Stimulated activated CD8-positive, alpha-beta memory T cell treated with anti-CD3 and anti-CD28 coated beads, Interleukin-12 subunit alpha, Interleukin-12 subunit beta, amount 100 ng/mL, for 24 hours (primary cell): ENCODE measurements around the gene DPH7.
A peak's percentile ranks its signal among the peaks of the same experiment; 100 is the strongest.
"Not testable (repeated sequence)": the region's sequence is repeated elsewhere in the genome, so short reads cannot be mapped to it uniquely, and the experiment has no call there.

Experiments
- DNase-seq: peaks from one replicate; pipeline ENCODE4 v3.0.0-alpha.2; 2020; ENCODE audit errors: extremely low read depth

DPH7 gene

DNA sequence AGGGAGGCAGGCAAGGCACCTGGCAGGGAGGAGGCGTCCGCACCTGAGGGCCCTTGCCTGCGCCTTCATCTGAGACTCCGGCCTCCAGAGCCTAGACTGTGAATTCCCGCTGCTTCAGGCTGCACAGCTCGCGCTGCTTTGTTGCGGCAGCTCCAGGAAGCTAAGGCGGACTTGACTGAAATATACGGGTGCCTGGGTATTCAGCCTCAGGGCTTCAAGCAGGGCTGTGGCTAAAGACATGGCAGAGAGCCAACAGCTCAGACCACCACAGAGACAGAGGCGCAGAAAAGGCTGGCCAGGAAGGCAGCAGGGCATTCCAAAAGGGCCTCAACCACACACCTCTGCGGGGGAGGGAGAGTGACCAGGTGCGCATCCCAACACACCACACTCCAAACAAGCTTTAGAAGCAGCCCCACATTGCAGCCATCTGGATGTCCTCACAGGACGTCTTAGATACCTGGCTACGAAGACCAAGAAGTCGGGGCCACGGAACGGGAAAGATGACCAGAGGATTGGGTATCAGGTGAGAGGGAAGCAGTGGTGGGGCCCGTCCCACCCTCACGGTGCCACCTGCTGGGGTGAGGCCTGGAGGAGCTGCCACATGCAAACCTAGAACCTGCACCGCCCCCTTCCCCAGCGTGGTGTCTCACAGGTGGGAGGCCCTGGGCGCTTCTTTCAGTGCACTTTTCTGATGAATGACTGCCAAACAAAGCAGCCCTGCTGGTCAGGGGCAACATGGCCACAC lies 1.7 kb upstream of the DPH7 start:
- no peak for DNase-seq

DNA sequence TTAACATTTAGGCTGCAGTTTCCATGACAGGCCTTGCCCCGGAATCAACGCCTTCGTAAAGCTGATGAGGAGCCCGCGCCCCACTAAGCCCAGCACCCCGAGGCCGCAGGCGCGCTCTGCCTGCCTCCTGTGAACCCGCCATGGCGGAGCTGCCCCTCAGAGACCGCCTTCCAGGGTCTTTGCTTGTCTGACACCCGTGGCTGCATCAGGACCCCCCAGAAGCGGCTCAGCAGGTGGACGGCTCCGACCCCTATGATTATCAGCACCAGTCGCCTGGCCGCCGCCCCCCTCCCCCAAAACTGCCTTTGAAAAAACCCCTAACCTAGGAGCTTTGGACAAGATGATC lies 507 bp upstream of the DPH7 start:
- DNase-seq = no peak

DNA sequence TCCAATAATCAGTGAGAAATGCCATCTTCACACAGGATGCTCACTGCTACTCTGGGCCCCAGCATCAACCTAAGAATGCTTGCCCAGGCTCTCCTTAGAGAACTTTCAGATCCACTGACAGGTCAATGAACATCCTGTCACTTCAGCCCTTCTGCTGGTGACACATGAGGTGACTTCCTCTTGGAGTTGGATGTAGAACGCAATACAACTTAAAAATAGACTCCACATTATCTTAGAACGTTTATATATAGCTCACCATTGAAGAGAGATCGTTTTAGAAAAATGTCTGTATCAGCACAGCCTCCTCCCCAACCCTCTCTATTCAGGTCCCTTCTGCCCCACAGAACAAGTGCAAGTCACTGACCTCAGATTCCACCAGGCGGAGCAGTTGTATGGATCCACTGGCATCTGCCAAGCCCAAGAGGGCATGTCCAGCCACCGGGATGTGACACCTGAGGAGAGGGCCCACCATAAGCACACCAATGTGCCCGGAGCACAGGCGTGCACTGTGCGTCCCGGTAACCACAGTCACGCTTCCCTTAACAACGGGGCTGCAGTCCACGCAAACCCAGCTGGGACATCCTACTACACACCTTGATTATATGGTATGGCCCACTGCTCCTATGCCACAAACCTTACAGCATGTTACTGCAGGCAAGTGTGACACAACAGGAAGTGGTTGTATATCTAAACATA lies 2.9 kb downstream of the DPH7 start:
- DNase-seq = no peak

DNA sequence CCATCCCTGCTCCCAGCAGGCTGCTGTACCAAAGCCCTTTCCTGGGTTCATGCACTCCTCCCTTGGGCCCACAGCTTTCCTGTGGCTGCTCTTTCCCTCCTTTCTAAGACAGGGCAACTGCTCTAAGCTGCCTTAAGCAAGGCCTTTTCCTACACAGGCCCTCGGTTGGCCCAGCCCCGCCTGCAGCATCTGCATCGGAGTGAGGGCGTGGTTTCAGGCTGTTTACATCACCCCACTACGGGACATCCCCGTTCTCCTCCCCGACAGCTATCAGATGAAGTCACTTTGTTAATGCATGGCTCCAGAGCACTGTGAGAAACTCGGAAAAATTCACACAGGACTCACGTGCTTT lies 3.4 kb downstream of the DPH7 start:
- DNase-seq = no peak

DNA sequence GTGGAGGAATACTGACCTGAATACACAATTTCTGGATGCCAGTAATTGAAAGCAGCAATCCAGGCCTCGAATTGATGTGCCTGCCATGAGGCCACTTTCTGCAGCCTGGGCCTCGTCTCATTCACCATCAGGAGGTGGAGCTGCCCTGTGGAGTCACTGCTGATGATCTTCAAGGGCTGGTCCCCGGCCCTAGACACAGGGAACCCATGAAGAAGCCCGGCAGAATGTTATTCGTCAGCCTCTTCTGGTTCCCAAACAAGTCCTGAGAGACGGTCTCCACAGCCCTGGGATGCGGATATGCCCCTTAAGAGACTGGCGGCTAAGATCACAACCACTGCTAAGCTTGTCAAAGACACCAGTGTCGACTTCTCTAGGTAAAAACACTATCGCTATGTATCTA lies 4.5 kb downstream of the DPH7 start:
- DNase-seq = no peak

DNA sequence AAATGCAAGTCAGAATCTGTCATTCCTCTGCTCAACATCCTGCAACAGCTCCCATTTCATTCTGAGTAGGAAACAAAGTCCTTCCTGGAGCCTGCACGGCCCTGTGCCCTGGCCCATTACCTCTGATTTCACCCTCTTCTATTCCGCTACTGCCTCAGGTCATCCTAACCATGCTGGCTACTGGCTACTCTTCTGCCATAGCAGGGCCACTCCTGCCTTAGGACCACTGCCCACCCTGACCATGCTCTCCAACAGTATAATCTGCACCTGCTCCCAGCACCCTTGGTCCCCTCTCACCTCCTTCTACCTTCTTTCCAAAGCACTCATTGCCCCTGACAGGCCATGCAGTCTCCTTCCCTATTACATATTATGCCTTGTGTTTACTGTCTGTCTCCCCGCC lies 8.2 kb downstream of the DPH7 start:
- no peak for DNase-seq

DNA sequence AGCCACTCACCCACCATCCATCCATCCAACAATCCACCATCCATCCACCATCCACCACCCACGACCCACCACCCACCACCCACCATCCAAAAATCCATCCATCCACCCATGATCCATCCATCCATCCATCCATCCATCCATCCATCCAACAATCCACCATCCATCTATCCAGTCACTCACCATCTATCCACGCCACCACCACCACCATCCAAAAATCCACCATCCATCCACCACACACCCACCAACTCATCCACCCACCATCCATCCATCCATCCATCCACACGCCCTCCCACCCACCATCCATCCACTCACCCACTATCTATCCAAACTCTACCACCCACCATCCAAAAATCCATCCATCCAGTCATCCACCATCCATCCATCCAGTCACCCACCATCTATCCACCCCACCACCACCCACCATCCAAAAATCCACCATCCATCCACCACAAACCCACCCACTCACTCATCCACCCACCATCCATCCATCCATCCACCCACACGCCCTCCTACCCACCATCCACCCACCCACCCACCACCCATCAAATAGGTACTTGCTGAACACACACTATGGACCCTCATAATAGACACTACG lies 9.0 kb downstream of the DPH7 start:
- DNase-seq = no peak

DNA sequence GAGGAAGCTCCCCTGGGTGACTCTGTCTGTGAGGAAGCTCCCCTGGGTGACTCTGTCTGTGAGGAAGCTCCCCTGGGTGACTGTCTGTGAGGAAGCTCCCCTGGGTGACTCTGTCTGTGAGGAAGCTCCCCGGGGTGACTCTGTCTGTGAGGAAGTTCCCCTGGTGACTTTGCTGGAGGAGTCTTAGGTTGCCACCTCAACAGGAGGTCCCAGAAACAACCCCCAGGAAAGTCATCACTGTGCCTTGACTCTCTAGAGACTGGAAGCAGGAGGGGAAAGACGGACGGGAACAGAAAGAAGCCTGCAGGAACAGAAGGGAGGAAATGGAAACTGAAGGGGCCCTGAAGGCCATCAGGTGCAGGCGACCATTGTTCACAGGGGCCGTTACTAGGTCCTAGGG lies 10.3 kb downstream of the DPH7 start:
- DNase-seq = not testable (repeated sequence)

DNA sequence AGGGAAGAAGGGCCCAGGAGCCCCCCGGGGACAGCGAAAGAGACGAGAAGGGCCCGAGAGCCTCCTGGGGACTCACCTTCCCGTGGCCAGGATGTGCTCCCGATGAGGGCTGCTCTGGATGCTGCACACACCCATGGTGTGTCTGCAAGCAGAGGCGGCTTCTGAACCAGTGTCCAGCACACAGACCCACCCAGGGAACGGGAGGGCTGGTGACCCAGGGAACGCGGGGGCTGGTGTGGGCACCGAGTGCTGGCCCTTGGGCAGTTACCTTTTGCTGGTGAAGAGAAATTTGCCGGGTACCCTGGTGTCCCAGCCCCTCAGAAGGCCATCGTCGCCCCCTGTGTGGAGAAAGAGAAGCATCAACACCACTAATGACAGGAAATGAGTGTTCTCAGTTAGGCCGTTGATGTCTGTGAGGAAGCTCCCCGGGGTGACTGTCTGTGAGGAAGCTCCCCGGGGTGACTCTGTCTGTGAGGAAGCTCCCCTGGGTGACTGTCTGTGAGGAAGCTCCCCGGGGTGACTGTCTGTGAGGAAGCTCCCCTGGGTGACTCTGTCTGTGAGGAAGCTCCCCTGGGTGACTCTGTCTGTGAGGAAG lies 13.8 kb downstream of the DPH7 start:
- no peak for DNase-seq

DNA sequence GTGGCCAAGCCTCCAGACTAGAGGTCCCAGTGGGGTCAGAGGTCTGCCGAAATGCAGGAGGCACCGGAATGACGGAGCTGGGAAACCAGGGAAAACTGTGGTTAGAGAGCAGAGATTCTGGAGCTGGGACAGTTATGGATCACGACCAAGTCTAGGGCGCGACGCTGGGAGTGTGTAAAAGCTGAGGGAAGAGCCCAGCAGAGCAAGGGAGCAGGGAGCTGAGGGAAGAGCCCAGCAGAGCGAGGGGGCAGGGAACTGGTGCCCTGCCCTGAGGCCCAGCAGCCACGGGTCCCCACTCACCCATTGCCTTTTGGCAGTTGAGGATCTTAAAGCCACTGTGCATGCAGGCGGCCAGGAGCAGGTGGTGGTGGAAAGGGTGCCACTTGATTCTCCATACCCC lies 14.6 kb downstream of the DPH7 start:
- no peak for DNase-seq

DNA sequence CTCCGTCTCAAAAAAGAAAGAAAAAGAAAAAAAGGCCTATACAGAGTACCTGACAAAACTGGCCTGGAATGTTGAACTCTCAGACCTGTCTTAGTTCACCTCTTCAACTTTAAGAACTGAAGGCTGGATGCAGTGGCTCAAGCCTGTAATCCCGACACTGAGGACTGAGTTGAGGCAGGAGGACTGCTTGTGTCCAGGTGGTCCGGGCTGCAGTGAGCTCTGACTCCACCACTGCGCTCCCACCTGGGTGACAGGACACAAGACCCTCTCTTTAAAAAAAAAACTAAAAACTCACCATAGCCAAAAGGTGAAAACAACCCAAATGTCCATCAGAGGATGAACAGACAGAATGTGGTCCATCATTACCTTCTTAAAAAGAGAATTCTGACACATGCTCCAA lies 20.6 kb downstream of the DPH7 start:
- no peak for DNase-seq

DNA sequence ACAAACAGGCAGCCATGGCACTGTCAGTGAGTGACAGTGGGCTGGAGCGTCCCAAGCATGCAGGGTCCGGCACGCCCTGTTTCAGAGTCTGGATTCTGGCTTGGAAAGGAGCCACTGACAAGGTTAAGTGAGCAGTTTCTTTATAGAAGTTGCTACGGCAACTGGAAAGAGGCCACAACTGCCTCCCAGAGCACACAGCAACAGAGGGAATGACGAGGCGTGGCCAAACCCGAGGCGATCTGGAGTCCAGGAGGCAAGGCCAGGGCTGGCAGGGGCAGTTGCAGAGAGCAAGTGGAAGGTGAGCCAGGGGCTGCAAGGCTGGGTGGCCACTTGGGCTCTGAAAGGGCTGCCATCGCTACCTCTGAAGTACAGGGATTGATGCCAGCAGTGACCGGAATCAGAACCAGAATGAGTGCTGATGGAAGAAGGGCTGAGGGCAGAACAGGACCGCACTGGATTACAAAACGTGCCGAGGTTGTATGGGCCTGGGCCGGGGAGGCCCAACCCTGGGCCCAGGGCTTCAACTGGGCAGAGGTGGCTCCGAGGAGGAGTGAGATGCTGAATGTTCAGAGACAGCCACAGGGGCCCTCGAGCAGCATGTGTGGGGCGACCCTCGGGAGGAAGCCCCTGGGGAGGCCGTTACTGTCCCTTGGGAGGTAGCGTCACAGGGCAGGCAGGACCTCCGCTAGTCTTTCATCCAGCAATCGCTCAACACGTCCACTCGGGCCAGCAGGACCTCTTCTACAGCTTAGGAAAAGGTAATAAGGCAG lies 22.5 kb downstream of the DPH7 start:
- no peak for DNase-seq

DNA sequence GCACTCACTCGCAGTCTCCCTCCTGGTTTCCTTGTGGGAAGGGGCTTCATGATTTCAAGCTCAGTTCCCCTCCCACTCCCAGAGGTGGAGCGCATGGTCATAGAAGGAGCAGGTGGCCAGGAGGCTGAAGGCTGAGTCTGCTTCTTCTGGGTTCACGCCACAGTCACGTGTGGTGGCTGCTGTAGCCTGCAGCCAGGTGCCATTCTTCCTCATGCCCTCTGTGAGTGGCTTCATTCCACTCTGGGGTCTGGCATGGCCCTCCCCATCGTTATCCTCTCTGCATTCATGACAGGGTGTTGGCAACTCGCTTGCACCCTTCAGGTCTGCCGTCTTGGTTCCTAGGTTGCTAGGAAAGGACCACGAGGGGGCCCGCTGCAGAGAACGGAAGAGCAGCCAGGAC lies 23.5 kb downstream of the DPH7 start:
- DNase-seq = no peak

DNA sequence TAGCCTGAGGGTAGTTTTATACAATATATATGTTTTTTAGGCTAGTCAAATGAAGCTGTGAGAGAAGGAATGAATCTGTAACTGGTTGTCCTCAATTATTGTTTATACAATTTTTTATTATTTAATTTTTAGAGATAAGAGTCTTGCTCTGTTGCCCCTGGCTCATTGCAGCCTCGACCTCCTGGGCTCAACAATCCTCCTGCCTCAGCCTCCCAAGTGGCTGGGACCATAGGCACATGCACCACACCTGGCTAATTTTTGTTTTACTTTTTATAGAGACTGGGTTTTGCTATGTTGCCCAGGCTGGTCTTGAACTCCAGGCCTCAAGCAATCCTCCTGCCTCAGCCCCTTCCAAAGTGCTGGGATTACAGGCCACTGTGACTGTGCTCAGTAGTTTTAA lies 24.4 kb downstream of the DPH7 start:
- no peak for DNase-seq

DNA sequence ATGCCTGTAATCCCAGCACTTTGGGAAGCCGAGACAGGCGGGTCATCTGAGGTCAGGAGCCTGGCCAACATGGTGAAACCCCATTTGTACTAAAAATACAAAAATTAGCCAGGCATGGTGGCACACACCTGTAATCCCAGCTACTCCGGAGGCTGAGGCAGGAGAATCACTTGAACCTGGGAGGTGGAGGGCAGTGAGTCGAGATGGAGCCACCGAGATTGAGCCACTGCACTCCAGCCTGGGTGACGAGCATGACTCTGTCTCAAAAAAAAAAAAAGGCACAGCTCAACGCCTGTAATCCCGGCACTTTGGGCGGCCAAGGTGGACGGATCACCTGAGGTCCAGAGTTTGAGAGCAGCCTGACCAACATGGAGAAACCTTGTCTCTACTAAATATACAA lies 25.1 kb downstream of the DPH7 start:
- DNase-seq = not testable (repeated sequence)

DNA sequence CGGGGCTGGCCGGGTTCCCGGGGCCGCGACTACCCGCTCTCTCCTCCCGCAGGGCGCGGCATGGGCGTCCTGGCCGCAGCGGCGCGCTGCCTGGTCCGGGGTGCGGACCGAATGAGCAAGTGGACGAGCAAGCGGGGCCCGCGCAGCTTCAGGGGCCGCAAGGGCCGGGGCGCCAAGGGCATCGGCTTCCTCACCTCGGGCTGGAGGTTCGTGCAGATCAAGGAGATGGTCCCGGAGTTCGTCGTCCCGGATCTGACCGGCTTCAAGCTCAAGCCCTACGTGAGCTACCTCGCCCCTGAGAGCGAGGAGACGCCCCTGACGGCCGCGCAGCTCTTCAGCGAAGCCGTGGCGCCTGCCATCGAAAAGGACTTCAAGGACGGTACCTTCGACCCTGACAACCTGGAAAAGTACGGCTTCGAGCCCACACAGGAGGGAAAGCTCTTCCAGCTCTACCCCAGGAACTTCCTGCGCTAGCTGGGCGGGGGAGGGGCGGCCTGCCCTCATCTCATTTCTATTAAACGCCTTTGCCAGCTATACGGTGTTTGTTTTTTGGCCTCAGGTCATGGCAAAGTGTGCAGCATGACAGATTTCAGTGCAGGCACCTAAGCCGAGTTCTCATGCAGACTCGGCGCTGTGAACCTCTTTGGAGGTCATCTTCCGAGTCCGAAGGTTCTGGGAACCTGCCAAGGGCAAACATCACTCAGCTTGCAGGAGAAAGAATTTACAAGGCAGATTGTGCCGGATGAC lies 26.5 kb downstream of the DPH7 start:
- no peak for DNase-seq

DNA sequence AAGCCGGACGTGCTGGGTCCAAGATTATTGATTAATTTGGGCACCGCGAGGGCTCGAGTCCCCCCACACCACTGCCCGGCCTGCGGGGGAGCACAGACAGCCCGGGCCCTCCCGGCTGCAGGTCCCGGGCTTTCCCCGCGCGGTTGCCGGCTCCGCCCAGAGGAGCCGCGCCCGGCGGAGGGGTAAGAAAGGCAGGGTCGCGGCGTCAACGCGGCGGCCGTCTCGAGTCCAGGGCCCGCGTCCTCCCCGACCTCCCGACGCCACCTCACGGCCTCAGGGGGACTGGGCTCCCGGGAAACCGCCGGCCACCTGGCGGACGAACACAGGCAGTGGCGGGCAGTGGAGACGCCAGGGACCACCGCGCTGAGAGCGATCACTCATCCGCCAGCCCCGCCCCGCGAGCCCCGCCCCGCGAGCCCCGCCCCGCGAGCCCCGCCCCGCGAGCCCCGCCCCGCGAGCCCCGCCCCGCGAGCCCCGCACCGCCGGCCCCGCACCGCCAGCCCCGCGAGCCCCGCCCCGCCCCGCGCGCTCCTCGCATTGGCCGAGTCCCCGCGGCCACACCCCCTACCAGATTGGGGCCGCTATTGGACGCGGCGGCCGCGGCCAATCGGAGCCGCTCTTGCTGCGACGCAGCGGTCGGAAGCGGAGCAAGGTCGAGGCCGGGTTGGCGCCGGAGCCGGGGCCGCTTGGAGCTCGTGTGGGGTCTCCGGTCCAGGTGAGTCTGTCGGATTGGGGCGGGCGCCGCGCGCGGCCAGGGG lies 27.3 kb downstream of the DPH7 start, which contains the start of gene MRPL41:
MRPL41 (plus strand) TSS at position 616 of the 758 bp plus-strand sequence. CDS start 203 bp downstream, outside the sequence.
- DNase-seq = peak; percentile 79

DNA sequence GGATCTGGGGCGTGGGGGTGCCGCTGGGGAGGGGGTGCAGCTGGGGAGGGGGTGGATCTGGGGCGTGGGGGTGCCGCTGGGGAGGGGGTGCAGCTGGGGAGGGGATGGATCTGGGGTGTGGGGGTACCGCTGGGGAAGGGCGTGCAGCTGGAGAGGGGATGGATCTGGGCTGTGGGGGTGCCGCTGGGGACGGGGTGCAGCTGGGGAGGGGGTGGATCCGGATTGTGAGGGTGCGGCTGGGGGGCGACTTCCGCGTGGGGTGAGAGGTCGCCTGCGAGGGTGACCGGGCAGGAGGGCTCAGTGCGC lies 27.8 kb downstream of the DPH7 start:
- not testable (repeated sequence) for DNase-seq

DNA sequence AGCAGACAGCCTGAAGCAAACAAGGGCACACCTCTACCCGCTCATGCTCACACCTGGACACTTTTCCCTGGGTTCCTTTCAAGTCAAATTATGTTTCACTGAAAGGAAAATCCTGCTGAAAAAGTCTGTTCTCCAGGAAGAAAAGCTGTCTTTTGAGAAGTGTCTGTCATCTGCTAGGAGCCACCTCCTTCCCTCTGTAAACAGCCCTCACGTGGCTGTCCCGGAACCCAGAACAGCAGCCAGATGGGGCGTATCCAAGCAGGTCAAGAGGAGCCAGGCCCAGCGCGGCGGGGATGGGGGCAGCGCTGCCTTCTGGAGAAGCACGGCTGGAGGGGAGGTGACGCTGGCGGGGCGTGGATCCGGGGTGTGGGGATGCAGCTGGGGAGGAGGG lies 28.5 kb downstream of the DPH7 start, which contains the start of gene PNPLA7:
PNPLA7 (minus strand) TSS at position 172 of the 391 bp plus-strand sequence. CDS start 205 bp downstream, outside the sequence.
- no peak for DNase-seq

DNA sequence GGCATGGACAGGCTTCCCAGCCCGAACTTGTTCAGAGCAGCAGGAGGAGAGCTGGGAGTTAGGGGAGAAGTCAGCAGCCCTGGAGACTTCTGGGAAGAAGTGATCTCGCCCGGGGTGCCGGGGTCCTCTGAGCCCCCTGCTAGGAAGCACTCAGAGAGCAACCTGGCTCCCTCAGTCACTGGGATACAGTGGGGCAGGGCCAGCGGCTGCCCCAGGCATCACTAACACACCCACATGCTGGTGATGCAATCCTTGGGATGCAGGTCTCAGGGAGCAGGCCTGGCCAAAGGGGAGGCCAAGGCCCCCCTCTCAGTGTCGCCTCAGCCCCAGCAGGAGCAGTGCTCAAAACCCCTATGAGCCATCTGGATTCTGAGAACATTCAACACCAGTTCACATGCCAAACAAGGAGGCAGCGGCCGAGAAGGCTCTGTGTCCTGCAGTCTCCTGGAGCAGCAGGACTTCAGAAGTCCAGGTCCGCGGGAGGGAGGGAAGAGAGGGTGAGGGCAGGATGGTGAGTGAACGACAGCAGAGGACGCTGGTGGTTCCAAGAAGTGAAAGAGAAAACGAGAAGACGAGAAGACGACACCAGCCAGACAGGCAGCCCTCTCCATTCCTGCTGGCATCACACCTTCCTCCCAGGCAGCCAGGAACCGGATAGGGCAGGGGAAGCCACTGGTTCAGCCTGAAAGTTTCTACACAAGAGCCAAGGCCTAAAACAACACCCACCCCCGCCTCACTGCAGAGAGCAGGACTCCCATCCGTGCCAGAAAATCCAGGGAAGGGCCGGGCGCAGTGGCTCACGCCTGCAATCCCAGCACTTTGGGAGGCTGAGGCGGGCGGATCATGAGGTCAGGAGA lies 30.8 kb downstream of the DPH7 start:
- no peak for DNase-seq
